Ishikawa (cell line): ENCODE data around the gene AP3S2.

Experiments used
- CEBPB ChIP-seq: IDR thresholded peaks from 2 replicates; pipeline ENCODE4 v1.6.1; 2012
- CREB1 ChIP-seq: IDR thresholded peaks from 2 replicates; pipeline ENCODE4 v1.6.1; 2012; ENCODE audit warnings: low read depth
- EGR1 ChIP-seq: IDR thresholded peaks from 2 replicates; pipeline ENCODE4 v1.6.1; 2012
- EP300 ChIP-seq: IDR thresholded peaks from 2 replicates; pipeline ENCODE4 v1.6.1; 2012; ENCODE audit warnings: borderline replicate concordance
- FOXM1 ChIP-seq: IDR thresholded peaks from 2 replicates; pipeline ENCODE4 v1.6.1; 2012; ENCODE audit warnings: low read depth, borderline replicate concordance
- MAX ChIP-seq: IDR thresholded peaks from 2 replicates; pipeline ENCODE4 v1.6.1; 2012
- NFIC ChIP-seq: IDR thresholded peaks from 2 replicates; pipeline ENCODE4 v1.6.1; 2012
- RAD21 ChIP-seq: IDR thresholded peaks from 2 replicates; pipeline ENCODE4 v1.6.1; 2012; ENCODE audit warnings: low read depth
- REST ChIP-seq: IDR thresholded peaks from 2 replicates; pipeline ENCODE4 v1.6.1; 2012; ENCODE audit warnings: low read depth, mild to moderate bottlenecking
- TAF1 ChIP-seq: IDR thresholded peaks from 2 replicates; pipeline ENCODE4 v1.6.1; 2012; ENCODE audit warnings: low read depth, mild to moderate bottlenecking
- TCF12 ChIP-seq: IDR thresholded peaks from 2 replicates; pipeline ENCODE4 v1.6.1; 2012; ENCODE audit warnings: low read depth
- YY1 ChIP-seq: IDR thresholded peaks from 2 replicates; pipeline ENCODE4 v1.6.1; 2012; ENCODE audit warnings: low read depth
- ZBTB7A ChIP-seq: IDR thresholded peaks from 2 replicates; pipeline ENCODE4 v1.6.1; 2012; ENCODE audit warnings: low read depth

- TF ChIP-seq TCF12 (no peak), TAF1 (no peak), EP300 (no peak), YY1 (no peak), EGR1 (no peak), RAD21 (no peak), FOXM1 (no peak), CEBPB (no peak), MAX (no peak), ZBTB7A (no peak), REST (no peak), CREB1 (no peak), NFIC (no peak)
These were observed 90.6 kb downstream of the AP3S2 start for GRCh38 chr15:89802986-89803824.
